ENCODE data around the gene SCAPER. TPM values are rescaled to one million over a fixed set of nuclear protein-coding genes. Genes with fewer than 3 reads are reported as not detected.

The SCAPER gene
- polyA plus RNA-seq, 1 experiment = 5.4 TPM

- CTCF ChIA-PET = interaction anchor here (0.6 to 0.9 kb wide), 3 partner anchors 31 to 154 kb away, joined by 3 to 4 read pairs (median 3); no protein-coding TSS in a partner anchor
- H3K27ac ChIP-seq (ENCODE audit: low read depth, low read length) = no peak overlapping the region
- POLR2A ChIA-PET = interaction anchor here (0.6 to 0.9 kb wide), 3 partner anchors 9 to 243 kb away, joined by 4 to 10 read pairs (median 4); partner anchors contain the start of gene ISL2
- peaks cover 51% of the 10 kb centered on the region for H3K27me3 ChIP-seq (ENCODE audit: control insufficient read depth, insufficient read depth, low read length)
- H3K4me3 ChIP-seq (ENCODE audit: low read depth, low read length) = no peak overlapping the region
- DNase-seq (ENCODE audit: low read depth, low spot score) = no peak
- H3K9me3 ChIP-seq (ENCODE audit: control insufficient read depth, insufficient read depth, low read length) = peaks cover 20% of the 10 kb centered on the region
- TF ChIP-seq, protein P1, sequence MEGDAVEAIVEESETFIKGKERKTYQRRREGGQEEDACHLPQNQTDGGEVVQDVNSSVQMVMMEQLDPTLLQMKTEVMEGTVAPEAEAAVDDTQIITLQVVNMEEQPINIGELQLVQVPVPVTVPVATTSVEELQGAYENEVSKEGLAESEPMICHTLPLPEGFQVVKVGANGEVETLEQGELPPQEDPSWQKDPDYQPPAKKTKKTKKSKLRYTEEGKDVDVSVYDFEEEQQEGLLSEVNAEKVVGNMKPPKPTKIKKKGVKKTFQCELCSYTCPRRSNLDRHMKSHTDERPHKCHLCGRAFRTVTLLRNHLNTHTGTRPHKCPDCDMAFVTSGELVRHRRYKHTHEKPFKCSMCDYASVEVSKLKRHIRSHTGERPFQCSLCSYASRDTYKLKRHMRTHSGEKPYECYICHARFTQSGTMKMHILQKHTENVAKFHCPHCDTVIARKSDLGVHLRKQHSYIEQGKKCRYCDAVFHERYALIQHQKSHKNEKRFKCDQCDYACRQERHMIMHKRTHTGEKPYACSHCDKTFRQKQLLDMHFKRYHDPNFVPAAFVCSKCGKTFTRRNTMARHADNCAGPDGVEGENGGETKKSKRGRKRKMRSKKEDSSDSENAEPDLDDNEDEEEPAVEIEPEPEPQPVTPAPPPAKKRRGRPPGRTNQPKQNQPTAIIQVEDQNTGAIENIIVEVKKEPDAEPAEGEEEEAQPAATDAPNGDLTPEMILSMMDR (IDR thresholded peaks at IDR 0.05; ENCODE audit: low read depth, low read length) = no peak
Measured at GRCh38 chr15:76344893-76345582, 560.1 kb downstream of the SCAPER start.

DNA sequence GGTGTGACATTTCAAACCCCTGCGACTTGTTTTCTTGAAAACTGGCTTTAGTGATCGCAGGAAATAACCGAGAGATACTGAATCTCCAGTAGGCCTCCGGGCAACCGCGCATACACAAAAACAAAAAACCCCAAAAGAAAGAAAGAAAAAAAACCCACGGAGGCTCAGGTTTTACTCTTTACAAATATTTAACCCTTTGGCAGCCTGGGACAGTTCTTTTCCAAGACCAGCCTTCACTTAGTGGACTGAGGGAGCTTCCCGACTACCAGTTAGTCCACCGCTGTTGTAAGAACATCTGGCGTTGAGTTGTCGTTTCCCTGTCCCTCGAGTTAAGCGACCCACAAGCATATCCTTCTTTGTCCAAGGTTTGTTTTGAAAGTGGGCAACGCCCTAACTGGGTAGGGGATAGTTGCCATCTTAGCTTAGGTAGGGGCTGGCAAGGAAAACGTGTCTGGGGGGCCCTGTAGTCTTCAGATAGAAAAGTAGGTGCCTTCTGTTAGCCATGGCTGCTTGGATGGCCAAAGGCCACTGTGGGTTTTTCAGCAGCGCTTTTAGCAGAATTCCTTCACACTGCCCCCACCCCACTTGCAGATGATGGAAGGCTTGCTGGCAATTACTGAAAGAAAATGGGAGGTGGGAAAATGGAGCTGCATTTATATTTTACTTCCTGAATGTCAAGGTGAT is 561.7 kb downstream of the SCAPER start:
- peaks cover 27% of the 10 kb centered on the region for H3K9me3 ChIP-seq (ENCODE audit: control insufficient read depth, insufficient read depth, low read length)
- CTCF ChIA-PET = interaction anchor here (0.6 to 1.4 kb wide), 2 partner anchors 13 to 1838 kb away, joined by 3 to 4 read pairs; no protein-coding TSS in a partner anchor
- peaks cover 66% of the 10 kb centered on the region for H3K27me3 ChIP-seq (ENCODE audit: control insufficient read depth, insufficient read depth, low read length)
- POLR2A ChIA-PET = no interaction called here
- no peak overlapping the region for H3K27ac ChIP-seq (ENCODE audit: low read depth, low read length)
- DNase-seq (ENCODE audit: low read depth, low spot score) = no peak
- no peak overlapping the region for H3K4me3 ChIP-seq (ENCODE audit: low read depth, low read length)
- TF ChIP-seq, protein P1 (IDR thresholded peaks at IDR 0.05; ENCODE audit: low read depth, low read length) = no peak

DNA sequence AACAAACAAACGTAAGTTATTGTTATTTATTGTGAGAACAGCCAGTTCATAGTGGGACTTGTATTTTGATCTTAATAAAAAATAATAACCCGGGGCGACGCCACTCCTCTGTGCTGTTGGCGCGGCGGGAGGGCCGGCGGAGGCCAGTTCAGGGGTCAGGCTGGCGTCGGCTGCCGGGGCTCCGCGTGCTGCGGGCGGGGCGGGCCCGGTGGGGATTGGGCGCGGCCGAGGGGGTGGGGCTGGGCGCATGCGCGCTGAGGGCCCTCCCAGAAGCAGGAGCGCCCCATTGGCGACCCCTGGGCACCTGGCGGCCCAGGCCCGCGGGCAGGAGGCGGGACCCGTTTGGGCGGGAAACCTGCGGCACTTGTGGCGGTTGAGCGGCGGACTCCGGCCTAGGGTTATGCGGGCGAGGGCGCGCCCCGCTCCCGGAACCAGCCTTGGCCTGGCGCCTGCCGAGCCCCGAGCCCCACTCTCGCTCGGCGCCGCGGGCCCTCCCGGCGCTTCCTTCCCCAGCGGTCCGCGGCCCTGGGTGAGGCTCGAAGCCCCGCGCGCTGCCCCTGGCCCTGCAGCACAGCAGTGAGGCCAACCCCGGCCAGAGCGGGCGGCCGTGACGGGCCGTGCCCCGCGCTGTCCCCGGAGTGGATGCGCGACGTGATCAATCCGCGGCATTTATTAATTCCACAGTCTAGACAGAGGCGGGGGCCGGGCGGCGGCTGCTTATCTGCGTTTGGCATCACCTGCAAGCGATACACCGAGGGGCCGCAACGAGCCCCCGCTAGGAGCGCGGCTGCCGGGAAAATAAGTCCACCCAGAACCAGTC is 562.5 kb downstream of the SCAPER start:
- no peak overlapping the region for H3K27ac ChIP-seq (ENCODE audit: low read depth, low read length)
- H3K4me3 ChIP-seq (ENCODE audit: low read depth, low read length) = no peak overlapping the region
- ChIA-PET POLR2A (no interaction called here), CTCF (interaction anchor here (1.4 kb wide), 1 partner anchor 12 kb away, joined by 3 read pairs; no protein-coding TSS in a partner anchor)
- H3K27me3 ChIP-seq (ENCODE audit: control insufficient read depth, insufficient read depth, low read length) = peaks cover 73% of the 10 kb centered on the region
- DNase-seq (ENCODE audit: low read depth, low spot score) = no peak
- H3K9me3 ChIP-seq (ENCODE audit: control insufficient read depth, insufficient read depth, low read length) = peaks cover 27% of the 10 kb centered on the region
- TF ChIP-seq, protein P1 (IDR thresholded peaks at IDR 0.05; ENCODE audit: low read depth, low read length) = no peak

DNA sequence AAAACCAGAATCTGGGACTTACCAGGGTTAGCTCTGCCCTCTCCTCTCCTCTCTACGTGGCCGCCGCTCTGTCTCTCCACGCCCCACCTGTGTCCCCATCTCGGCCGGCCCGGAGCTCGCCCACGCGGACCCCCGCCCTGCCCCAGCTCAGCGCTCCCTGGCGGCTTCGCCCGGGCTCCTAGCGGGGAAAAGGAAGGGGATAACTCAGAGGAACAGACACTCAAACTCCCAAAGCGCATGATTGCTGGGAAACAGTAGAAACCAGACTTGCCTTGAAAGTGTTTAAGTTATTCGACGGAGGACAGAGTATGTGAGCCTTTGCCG is 563.1 kb downstream of the SCAPER start:
- Histone ChIP-seq H3K4me3 (ENCODE audit: low read depth, low read length) (no peak overlapping the region), H3K27ac (ENCODE audit: low read depth, low read length) (no peak overlapping the region), H3K9me3 (ENCODE audit: control insufficient read depth, insufficient read depth, low read length) (peaks cover 27% of the 10 kb centered on the region), H3K27me3 (ENCODE audit: control insufficient read depth, insufficient read depth, low read length) (peaks cover 77% of the 10 kb centered on the region)
- ChIA-PET POLR2A (no interaction called here), CTCF (no interaction called here)
- no peak for DNase-seq (ENCODE audit: low read depth, low spot score)
- TF ChIP-seq, protein P1 (IDR thresholded peaks at IDR 0.05; ENCODE audit: low read depth, low read length) = no peak
